Gastrocnemius medialis (tissue), 4 donors: ENCODE results near the gene PTGIS.

Source experiments
- POLR2A ChIP-seq, 2 donors: fragments of 450-650 bp; IDR thresholded peaks; one replicate each; pipeline ENCODE4 v1.6.1; 2017; ENCODE audit warnings: antibody characterized with exemption in 2 of 2, mild to moderate bottlenecking in 2 of 2, moderate library complexity in 2 of 2
- TF ChIP-seq, protein P1 (sequence below), 5 experiments: fragments of 450-650 bp in 3 of 5; fragments of 200-600 bp in 2 of 5; sonication (generic) in 2 of 5; IDR thresholded peaks in 4 of 5; conservative IDR thresholded peaks in 1 of 5; 1 replicate in 4 of 5; 2 replicates in 1 of 5; pipeline ENCODE4 v1.5.1; 2016 to 2019; ENCODE audit warnings: antibody characterized with exemption in 5 of 5, mild to moderate bottlenecking in 3 of 5, moderate library complexity in 3 of 5

DNA sequence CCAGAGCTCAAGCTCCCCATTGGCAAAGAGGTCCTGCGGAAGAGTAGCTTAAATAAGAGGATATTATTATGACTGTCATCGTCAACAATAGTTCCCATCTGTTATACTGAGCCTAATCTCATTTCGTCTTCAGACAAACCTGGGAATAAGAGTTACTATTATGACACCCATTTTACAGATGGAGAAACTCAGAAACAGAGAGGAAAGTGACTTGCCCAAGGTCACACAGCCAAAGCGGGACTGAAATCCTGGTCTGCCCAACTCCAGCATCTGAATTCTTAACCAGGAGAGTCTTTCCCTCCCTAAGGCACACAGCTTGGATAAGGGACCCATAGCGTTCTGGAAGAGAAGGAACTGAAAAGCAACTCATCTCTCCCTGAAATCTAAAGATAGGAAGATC, 23.4 kb downstream of the PTGIS start:
- TF ChIP-seq, protein P1, sequence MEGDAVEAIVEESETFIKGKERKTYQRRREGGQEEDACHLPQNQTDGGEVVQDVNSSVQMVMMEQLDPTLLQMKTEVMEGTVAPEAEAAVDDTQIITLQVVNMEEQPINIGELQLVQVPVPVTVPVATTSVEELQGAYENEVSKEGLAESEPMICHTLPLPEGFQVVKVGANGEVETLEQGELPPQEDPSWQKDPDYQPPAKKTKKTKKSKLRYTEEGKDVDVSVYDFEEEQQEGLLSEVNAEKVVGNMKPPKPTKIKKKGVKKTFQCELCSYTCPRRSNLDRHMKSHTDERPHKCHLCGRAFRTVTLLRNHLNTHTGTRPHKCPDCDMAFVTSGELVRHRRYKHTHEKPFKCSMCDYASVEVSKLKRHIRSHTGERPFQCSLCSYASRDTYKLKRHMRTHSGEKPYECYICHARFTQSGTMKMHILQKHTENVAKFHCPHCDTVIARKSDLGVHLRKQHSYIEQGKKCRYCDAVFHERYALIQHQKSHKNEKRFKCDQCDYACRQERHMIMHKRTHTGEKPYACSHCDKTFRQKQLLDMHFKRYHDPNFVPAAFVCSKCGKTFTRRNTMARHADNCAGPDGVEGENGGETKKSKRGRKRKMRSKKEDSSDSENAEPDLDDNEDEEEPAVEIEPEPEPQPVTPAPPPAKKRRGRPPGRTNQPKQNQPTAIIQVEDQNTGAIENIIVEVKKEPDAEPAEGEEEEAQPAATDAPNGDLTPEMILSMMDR (IDR thresholded peaks at IDR 0.05 in 4 of 5, conservative IDR thresholded peaks at IDR 0.05 in 1 of 5): no peak
- TF ChIP-seq POLR2A (IDR thresholded peaks at IDR 0.05): no peak
